ENCODE data around the gene PUM1. TPM values are rescaled to one million over a fixed set of nuclear protein-coding genes. Genes with fewer than 3 reads are reported as not detected.
A peak's percentile ranks its signal among the peaks of the same experiment; 100 is the strongest.

Gene PUM1
- polyA plus RNA-seq, 6 donors from 2014 or later, result 93.0 to 121 (median 109) TPM

GRCh38 chr1:30997463-30998057, 68.0 kb downstream of the PUM1 start:
- Mint-ChIP-seq H3K27ac (peak overlapping the region in 1 of 6 donors; percentile 39), H3K9me3 (no peaks in the 10 kb centered on the region), H3K4me3 (no peak overlapping the region), H3K4me1 (peaks cover 13 to 23% (median 17%) of the 10 kb centered on the region in 3 donors), H3K27me3 (no peaks in the 10 kb centered on the region), H3K36me3 (peaks cover 16 to 28% of the 10 kb centered on the region in 2 donors)
- DNase-seq, result no peak
- no peak for ATAC-seq (ENCODE audit: low read depth in 2 of 2)

GRCh38 chr1:30995990-30996612, 69.4 kb downstream of the PUM1 start:
- peaks cover 13 to 23% (median 17%) of the 10 kb centered on the region in 3 donors for H3K4me1 Mint-ChIP-seq
- peak overlapping the region in 3 of 6 donors; percentile 32 to 54 (median 45) for H3K27ac Mint-ChIP-seq

DNA sequence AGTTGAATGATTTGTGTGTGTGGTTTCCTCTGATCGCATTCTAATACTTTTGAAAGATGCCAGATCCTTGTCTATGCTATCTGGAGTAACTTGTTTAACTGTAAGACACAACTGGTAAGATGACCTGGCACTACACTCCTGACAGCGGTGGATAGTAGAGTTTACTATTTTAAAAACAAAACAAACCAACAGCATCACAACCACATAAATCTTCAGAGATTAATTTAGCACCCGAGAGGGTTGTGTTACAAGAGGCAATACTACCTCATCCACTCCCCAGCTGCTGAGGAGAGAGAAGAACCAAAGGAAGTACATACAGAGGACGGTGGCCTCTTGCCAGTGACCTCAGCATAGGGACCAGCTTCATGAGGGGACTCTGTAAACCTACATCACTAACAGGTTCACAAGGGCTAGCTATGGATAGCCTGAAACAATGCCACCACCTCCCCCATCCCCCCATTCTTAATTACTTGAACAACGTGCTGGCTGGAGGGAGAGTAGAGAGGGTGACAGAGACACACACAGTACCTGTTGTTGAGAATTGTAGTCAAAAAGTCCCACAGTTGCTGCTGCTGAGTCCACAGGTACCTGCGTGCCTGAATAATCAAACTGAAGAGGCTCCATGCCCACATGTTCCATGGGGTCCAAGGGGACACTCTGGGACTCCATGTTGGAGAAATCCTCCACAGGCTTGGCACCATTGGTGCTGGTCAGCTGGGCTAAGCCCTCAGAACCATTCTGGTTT, 73.5 kb downstream of the PUM1 start:
- peaks cover 25 to 37% (median 27%) of the 10 kb centered on the region in 3 donors for H3K4me1 Mint-ChIP-seq
- H3K9me3 Mint-ChIP-seq, result peaks cover 0 to 3% (median 0%) of the 10 kb centered on the region in 7 donors
- no peaks in the 10 kb centered on the region for H3K27me3 Mint-ChIP-seq
- DNase-seq, result no peak
- no peak overlapping the region for H3K4me3 Mint-ChIP-seq
- peaks cover 41 to 42% of the 10 kb centered on the region in 2 donors for H3K36me3 Mint-ChIP-seq
- H3K27ac Mint-ChIP-seq, result peak overlapping the region in 1 of 6 donors; percentile 39
- ATAC-seq (ENCODE audit: low read depth in 2 of 2), result no peak

More at GRCh38 chr1:30995990-30996612, 69.4 kb downstream of the PUM1 start:
- no peaks in the 10 kb centered on the region for H3K9me3 Mint-ChIP-seq
- H3K27me3 Mint-ChIP-seq, result no peaks in the 10 kb centered on the region
- DNase-seq (no peak), ATAC-seq (ENCODE audit: low read depth in 2 of 2) (no peak)
- peaks cover 16 to 22% of the 10 kb centered on the region in 2 donors for H3K36me3 Mint-ChIP-seq
- H3K4me3 Mint-ChIP-seq, result no peak overlapping the region

DNA sequence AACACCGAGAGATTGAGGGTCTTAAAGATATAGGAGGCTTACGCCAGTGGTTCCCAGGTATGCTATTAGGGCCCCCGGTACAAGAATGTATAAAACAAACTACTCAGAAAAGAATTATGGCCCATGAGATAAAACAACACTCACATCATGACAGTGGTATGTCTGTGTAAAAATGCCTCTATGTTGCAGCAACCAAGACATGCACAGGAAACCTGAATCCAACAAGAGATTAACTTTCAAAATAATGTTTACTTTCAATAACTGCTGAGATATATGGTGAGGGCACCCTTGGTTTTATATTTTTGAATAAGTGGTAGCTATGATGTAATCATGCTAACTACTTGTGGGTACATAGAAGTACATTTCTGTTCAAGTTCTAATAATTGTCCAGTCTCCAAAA, 74.9 kb downstream of the PUM1 start:
- Mint-ChIP-seq H3K36me3 (peaks cover 36 to 37% of the 10 kb centered on the region in 2 donors), H3K4me1 (peaks cover 23 to 37% (median 28%) of the 10 kb centered on the region in 3 donors), H3K9me3 (peaks cover 0 to 3% (median 0%) of the 10 kb centered on the region in 7 donors), H3K4me3 (no peak overlapping the region), H3K27ac (peak overlapping the region in 1 of 6 donors; percentile 6), H3K27me3 (no peaks in the 10 kb centered on the region)
- no peak for DNase-seq
- ATAC-seq (ENCODE audit: low read depth in 2 of 2), result no peak

DNA sequence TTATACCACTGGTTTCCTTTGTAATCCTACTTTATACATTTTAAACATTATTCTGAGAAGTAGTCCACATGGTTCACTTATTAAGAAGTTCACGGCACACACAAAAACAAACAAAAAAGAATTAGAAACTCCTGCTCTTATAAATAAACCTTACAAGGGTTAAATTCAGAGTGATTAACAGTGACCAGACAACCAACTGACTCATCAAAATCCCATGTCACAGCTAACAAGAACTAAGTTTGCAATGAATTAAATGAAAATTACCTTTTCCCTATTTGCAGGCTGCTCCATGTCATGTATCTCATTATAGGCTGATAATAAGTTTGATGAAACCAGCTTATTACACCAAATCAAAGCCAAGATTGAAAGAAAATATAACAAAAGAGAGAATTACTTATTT, 77.5 kb downstream of the PUM1 start:
- no peaks in the 10 kb centered on the region for H3K27me3 Mint-ChIP-seq
- ATAC-seq (ENCODE audit: low read depth in 2 of 2) (no peak), DNase-seq (no peak)
- peaks cover 27% of the 10 kb centered on the region in 2 donors for H3K36me3 Mint-ChIP-seq
- no peak overlapping the region for H3K27ac Mint-ChIP-seq
- H3K4me3 Mint-ChIP-seq, result no peak overlapping the region
- peaks cover 0 to 3% (median 0%) of the 10 kb centered on the region in 7 donors for H3K9me3 Mint-ChIP-seq
- peaks cover 19 to 41% (median 33%) of the 10 kb centered on the region in 3 donors for H3K4me1 Mint-ChIP-seq

DNA sequence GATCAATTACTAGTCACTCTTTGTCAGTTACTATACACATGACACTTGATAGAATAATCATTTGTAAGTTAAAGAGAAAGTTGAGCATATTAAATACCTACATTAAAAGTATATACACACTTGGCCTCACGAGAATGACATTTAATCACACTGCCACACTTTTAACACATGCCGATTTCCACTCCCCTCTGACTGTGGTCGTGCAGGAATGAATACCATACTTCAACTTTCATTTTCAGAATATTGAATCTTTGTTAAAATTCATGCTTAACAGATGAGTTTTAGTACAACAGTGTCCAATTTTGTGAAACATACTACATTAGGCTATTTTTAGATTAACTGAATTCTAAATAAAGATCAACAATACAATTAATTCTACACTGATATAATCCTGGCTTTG, 78.8 kb downstream of the PUM1 start:
- Mint-ChIP-seq H3K4me1 (peaks cover 30 to 53% (median 45%) of the 10 kb centered on the region in 3 donors), H3K27ac (peak overlapping the region in 2 of 6 donors; percentile 5 to 51), H3K27me3 (no peaks in the 10 kb centered on the region), H3K4me3 (peak overlapping the region in 1 of 8 donors; percentile 37), H3K9me3 (peaks cover 0 to 3% (median 0%) of the 10 kb centered on the region in 7 donors), H3K36me3 (peaks cover 23 to 27% of the 10 kb centered on the region in 2 donors)
- DNase-seq (no peak), ATAC-seq (ENCODE audit: low read depth in 2 of 2) (no peak)

DNA sequence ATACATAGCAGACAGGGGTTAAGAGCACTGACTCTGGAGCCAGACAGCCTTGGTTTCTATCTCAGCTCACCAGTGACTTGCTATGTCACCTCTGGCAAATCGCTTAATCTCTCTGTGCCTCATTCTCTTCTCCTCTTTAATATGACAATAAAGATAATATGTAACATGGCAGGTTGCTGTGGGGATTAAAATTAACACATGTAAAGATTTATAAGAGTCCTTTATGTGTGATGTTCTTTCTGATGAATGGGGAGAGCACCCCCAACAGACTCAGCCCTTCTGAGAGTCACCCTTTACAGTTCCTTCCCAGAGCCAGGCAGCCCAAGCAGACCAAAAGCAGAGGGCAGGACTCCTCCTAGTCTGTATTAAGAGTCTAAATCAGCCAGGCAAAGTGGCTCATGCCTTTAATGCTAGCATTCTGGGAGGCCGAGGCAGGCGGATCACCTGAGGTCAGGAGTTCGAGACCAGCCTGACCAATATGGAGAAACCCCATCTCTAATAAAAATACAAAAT, 80.5 kb downstream of the PUM1 start:
- peaks cover 41 to 56% (median 50%) of the 10 kb centered on the region in 3 donors for H3K4me1 Mint-ChIP-seq
- H3K27me3 Mint-ChIP-seq, result no peaks in the 10 kb centered on the region
- H3K27ac Mint-ChIP-seq, result peak overlapping the region in 2 of 6 donors; percentile 34 to 54
- H3K36me3 Mint-ChIP-seq, result peaks cover 27 to 28% of the 10 kb centered on the region in 2 donors
- no peak for ATAC-seq (ENCODE audit: low read depth in 2 of 2)
- H3K4me3 Mint-ChIP-seq, result no peak overlapping the region
- peaks cover 0 to under 1% (median 0%) of the 10 kb centered on the region in 7 donors for H3K9me3 Mint-ChIP-seq
- no peak for DNase-seq

DNA sequence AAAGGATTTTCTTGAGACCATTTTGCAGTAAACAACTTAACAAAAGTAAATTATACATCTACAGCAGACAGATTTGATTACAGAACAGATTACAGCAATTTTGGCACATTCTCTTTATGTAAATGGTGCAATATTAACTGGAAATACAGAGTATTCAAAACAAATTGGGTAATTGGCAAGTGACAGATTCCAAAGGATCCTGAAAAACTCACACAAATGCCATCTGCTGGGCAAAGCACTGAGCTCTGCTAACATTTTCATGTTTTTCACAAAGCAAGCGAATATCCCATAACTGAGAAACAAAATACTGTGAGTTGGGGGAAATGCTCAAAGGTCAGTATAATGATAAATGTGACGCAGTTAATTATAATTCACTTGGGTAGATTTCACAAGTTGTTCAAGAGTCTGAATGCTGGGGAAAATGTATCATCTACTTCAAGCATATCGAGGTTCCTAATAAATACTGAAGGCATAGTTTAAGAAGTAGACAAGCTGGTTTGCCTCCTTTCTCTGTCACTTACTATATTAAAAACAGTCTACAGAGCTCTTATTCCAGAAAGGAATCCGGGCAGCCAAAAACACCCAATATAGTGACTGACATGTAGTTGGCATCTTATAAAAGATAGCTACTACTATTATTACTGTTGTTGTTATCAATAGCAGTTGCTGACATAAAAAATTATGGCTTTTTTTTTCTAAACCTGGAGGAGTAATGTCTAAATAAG, 81.2 kb downstream of the PUM1 start:
- DNase-seq, result no peak
- Mint-ChIP-seq H3K9me3 (no peaks in the 10 kb centered on the region), H3K4me3 (no peak overlapping the region), H3K36me3 (peaks cover 27 to 31% of the 10 kb centered on the region in 2 donors), H3K4me1 (peaks cover 45 to 56% (median 53%) of the 10 kb centered on the region in 3 donors), H3K27ac (peak overlapping the region in 1 of 6 donors; percentile 54), H3K27me3 (no peaks in the 10 kb centered on the region)
- no peak for ATAC-seq (ENCODE audit: low read depth in 2 of 2)

GRCh38 chr1:30982937-30983336, 82.6 kb downstream of the PUM1 start:
- Mint-ChIP-seq H3K9me3 (no peaks in the 10 kb centered on the region), H3K4me3 (peak overlapping the region in 6 of 8 donors; percentile 23 to 71 (median 36)), H3K27ac (peak overlapping the region; percentile 8 to 82 (median 72)), H3K4me1 (peaks cover 34 to 48% (median 42%) of the 10 kb centered on the region in 3 donors), H3K36me3 (peaks cover 21 to 27% of the 10 kb centered on the region in 2 donors), H3K27me3 (no peaks in the 10 kb centered on the region)
- ATAC-seq (ENCODE audit: low read depth in 2 of 2) (peak; percentile 76 to 78), DNase-seq (peak; percentile 24)

GRCh38 chr1:30982431-30982830, 83.1 kb downstream of the PUM1 start:
- peak overlapping the region; percentile 8 to 82 (median 72) for H3K27ac Mint-ChIP-seq
- ATAC-seq (ENCODE audit: low read depth in 2 of 2), result no peak
- H3K4me1 Mint-ChIP-seq, result peaks cover 36 to 52% (median 41%) of the 10 kb centered on the region in 3 donors
- DNase-seq, result no peak
- peaks cover 21 to 27% of the 10 kb centered on the region in 2 donors for H3K36me3 Mint-ChIP-seq
- peak overlapping the region in 5 of 8 donors; percentile 23 to 71 (median 38) for H3K4me3 Mint-ChIP-seq
- no peaks in the 10 kb centered on the region for H3K27me3 Mint-ChIP-seq
- no peaks in the 10 kb centered on the region for H3K9me3 Mint-ChIP-seq

- Mint-ChIP-seq H3K36me3 (peaks cover 21 to 27% of the 10 kb centered on the region in 2 donors), H3K4me1 (peaks cover 46 to 53% (median 51%) of the 10 kb centered on the region in 3 donors), H3K27me3 (no peaks in the 10 kb centered on the region), H3K9me3 (no peaks in the 10 kb centered on the region), H3K27ac (peak overlapping the region in 4 of 6 donors; percentile 36 to 86 (median 62)), H3K4me3 (no peak overlapping the region)
- ATAC-seq (ENCODE audit: low read depth in 2 of 2) (no peak), DNase-seq (no peak)
Measured at GRCh38 chr1:30981172-30981571, 84.3 kb downstream of the PUM1 start.

GRCh38 chr1:30977511-30977910, 88.0 kb downstream of the PUM1 start:
- H3K36me3 Mint-ChIP-seq, result peaks cover 21 to 27% of the 10 kb centered on the region in 2 donors
- H3K4me1 Mint-ChIP-seq, result peaks cover 36 to 43% (median 39%) of the 10 kb centered on the region in 3 donors
- DNase-seq (no peak), ATAC-seq (ENCODE audit: low read depth in 2 of 2) (no peak)
- no peaks in the 10 kb centered on the region for H3K27me3 Mint-ChIP-seq
- H3K4me3 Mint-ChIP-seq, result no peak overlapping the region
- H3K9me3 Mint-ChIP-seq, result no peaks in the 10 kb centered on the region
- peak overlapping the region in 5 of 6 donors; percentile 6 to 85 (median 77) for H3K27ac Mint-ChIP-seq

Data from naive B cell (primary cell).